Right lobe of liver (tissue), 4 donors: ENCODE results near the gene POC1A.

Source experiments
- POLR2A ChIP-seq: fragments of 450-650 bp; IDR thresholded peaks from one replicate; pipeline ENCODE4 v1.6.1; 2017; ENCODE audit warnings: antibody characterized with exemption, mild to moderate bottlenecking
- TF ChIP-seq, protein P1 (sequence below), 4 donors: fragments of 200-600 bp in 3 of 4; fragments of 450-650 bp in 1 of 4; IDR thresholded peaks; one replicate each; pipeline versions ENCODE4 v1.5.1 to v1.8.0; 2016 to 2022; ENCODE audit warnings: antibody characterized with exemption in 4 of 4, mild to moderate bottlenecking in 2 of 4
- donor health status: DM: no; HTN: no; CAD: no.
- donor health status: DM: no; HTN: no; CAD: no.
- donor health status: DM: no; HTN: yes; CAD: no.

DNA sequence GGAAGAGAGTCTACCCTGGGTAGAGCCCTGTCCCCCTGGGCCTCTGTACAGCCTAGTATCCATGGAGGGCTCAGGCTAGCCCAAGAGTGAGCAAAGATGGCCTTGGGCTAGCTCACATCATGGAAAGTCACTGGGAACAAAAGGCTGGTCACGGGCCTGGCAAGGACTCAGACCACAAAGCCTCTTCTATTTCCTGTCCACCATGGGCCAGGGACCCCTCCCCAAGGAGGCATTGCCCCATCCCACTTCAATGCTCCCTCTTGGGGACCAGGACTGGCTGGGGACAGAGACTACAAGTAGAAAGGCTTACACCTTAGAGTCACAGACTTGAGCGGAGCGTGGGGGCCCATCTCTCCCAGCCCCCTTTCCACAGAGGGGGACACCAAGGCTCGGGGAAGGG is 114.8 kb downstream of the POC1A start:
- TF ChIP-seq, protein P1, sequence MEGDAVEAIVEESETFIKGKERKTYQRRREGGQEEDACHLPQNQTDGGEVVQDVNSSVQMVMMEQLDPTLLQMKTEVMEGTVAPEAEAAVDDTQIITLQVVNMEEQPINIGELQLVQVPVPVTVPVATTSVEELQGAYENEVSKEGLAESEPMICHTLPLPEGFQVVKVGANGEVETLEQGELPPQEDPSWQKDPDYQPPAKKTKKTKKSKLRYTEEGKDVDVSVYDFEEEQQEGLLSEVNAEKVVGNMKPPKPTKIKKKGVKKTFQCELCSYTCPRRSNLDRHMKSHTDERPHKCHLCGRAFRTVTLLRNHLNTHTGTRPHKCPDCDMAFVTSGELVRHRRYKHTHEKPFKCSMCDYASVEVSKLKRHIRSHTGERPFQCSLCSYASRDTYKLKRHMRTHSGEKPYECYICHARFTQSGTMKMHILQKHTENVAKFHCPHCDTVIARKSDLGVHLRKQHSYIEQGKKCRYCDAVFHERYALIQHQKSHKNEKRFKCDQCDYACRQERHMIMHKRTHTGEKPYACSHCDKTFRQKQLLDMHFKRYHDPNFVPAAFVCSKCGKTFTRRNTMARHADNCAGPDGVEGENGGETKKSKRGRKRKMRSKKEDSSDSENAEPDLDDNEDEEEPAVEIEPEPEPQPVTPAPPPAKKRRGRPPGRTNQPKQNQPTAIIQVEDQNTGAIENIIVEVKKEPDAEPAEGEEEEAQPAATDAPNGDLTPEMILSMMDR (IDR thresholded peaks at IDR 0.05) = no peak
- TF ChIP-seq POLR2A = no peak
